IMR-90 (cell line): ENCODE results near the gene RGS12.

ENCODE experiments used
- CTCF ChIP-seq: conservative IDR thresholded peaks from 2 replicates; pipeline ENCODE4 v1.5.1; 2012; ENCODE audit warnings: mild to moderate bottlenecking, low read depth, low read length, improper control_type of control experiment
- MAFK ChIP-seq: IDR thresholded peaks from 2 replicates; pipeline ENCODE4 v1.6.1; 2012; ENCODE audit warnings: low read depth, low read length, improper control_type of control experiment
- POLR2A ChIP-seq: IDR thresholded peaks from 2 replicates; pipeline ENCODE4 v1.6.1; 2012; ENCODE audit warnings: mild to moderate bottlenecking, low read depth, low read length
- RAD21 ChIP-seq: IDR thresholded peaks from 2 replicates; pipeline ENCODE4 v1.6.1; 2012; ENCODE audit warnings: low read length, improper control_type of control experiment
- RFX5 ChIP-seq: IDR thresholded peaks from 2 replicates; pipeline ENCODE4 v1.8.0; 2012; ENCODE audit warnings: low read depth, mild to moderate bottlenecking, low read length, moderate library complexity

DNA sequence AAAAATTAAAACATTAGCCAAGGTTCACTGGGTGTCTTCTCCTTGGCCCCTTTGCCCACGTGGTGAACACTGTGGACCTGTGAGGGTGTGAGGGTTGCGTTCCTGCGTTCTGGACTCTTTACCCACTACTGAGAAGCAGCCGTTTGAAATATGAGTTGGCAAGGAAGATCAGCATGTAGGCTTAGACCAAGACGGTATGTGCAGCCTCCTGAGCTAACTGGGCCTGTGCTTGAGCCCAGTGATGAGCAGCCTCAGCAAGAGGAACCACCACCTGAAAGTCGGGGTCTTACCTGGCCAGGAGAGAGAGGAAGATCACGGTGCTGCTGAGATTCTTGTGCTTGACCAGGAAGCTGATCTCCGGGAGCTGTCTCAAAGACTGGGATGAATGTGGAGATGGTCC is 19.5 kb downstream of the RGS12 start:
- no peak for TF ChIP-seq CTCF
- no peak for TF ChIP-seq RFX5
- no peak for TF ChIP-seq POLR2A
- no peak for TF ChIP-seq RAD21
- TF ChIP-seq MAFK = no peak
